Psoas muscle (tissue), 8 donors: ENCODE results near the gene KCNN3. TPM values are rescaled to one million over a fixed set of nuclear protein-coding genes. Genes with fewer than 3 reads are reported as not detected.

Experiments used
- ATAC-seq, 4 donors: fragments of 200-7000 bp; cut with Tn5 transposase; one replicate each; pipeline ENCODE4 v1.9.1; 2020; ENCODE audit warnings: moderate library complexity in 3 of 4, mild to moderate bottlenecking in 2 of 4
- DNase-seq, 2 donors: peaks; one replicate each; pipeline ENCODE4 v3.0.0-alpha.2; 2020
- H3K27ac ChIP-seq: fragments of 200-600 bp; one replicate; pipeline ENCODE4 v1.8.0; 2022
- H3K27me3 ChIP-seq, 3 donors: fragments of 200-600 bp in 1 of 3; one replicate each; pipeline versions ENCODE4 v1.6.1 to v1.8.0; 2013 to 2022; ENCODE audit warnings: low read length in 2 of 3, mild to moderate bottlenecking in 2 of 3, moderate library complexity in 1 of 3; ENCODE audit not compliant: insufficient read depth in 3 of 3
- H3K36me3 ChIP-seq, 2 donors: fragments of 200-600 bp in 1 of 2; one replicate each; pipeline versions ENCODE4 v1.6.1 to v1.8.0; 2013 to 2022; ENCODE audit warnings: low read depth in 1 of 2, mild to moderate bottlenecking in 1 of 2, moderate library complexity in 1 of 2; ENCODE audit not compliant: insufficient read depth in 1 of 2
- H3K4me1 ChIP-seq: fragments of 200-600 bp; one replicate; pipeline ENCODE4 v1.8.0; 2022
- H3K4me3 ChIP-seq: fragments of 200-600 bp; one replicate; pipeline ENCODE4 v1.8.0; 2022; ENCODE audit warnings: mild to moderate bottlenecking
- H3K9me3 ChIP-seq: fragments of 200-600 bp; one replicate; pipeline ENCODE4 v1.8.0; 2022
- CTCF ChIP-seq: fragments of 200-600 bp; IDR thresholded peaks from one replicate; pipeline ENCODE4 v1.8.0; 2022; ENCODE audit warnings: antibody characterized with exemption
- WGBS, 3 donors: extraction: QIAGEN DNeasy Blood & Tissue Kit; methylation state at CpG; one replicate each; pipeline versions ENCODE4 v1.1.6 to v1.1.7; 2013; 5-methylcytosine and 5-hydroxymethylcytosine counted together
- intact Hi-C, 2 donors: fragments of 100-400 bp; cut with DNase I; formaldehyde crosslinking; loops; one replicate each; pipeline versions ENCODE4 v1.11.0 to v1.14.2; 2022
- polyA plus RNA-seq, 3 donors: library from polyadenylated mRNA; stranded (reverse); fragments of 200-250 nt; gene quantifications; one replicate each; pipeline ENCODE4 v1.2.3, GENCODE V29; 2013
- total RNA-seq, 4 donors: library from RNA; stranded (reverse); fragmentation: NEBNext Ultra II Directional in 2 of 4; extraction: Animal tissue kit (Norgen Biotek cat#: 25700) in 2 of 4; gene quantifications; one replicate each; pipeline versions ENCODE4 v1.2.1 to v1.2.4, GENCODE V29; 2021 to 2023
- donor health status: healthy with polysubstance abuse.
- donor health status: DM: no; HTN: no; CAD: no; lungs with moderate emphysema.
- donor health status: Bipolar disorder and iron deficiency.
- donor health status: healthy.
- donor health status: DM: yes; HTN: yes; CAD: no.
- donor health status: DM: no; HTN: no; CAD: no.
- donor health status: DM: no; HTN: no; CAD: no.
- donor health status: DM: yes; HTN: yes; CAD: no.

Gene KCNN3
- total and polyA plus RNA-seq, 7 donors = 2.5 to 60.9 (median 11.8) TPM

- 51 to 58% (median 52%) methylated on average over 10 of the region's 10 CpGs for WGBS, 3 donors
- H3K9me3 ChIP-seq = no peaks in the 10 kb centered on the region
- H3K4me1 ChIP-seq = peaks cover 23% of the 10 kb centered on the region
- ATAC-seq (no peak), DNase-seq (no peak)
- no peak for TF ChIP-seq CTCF
- H3K4me3 ChIP-seq = no peak overlapping the region
- no peaks in the 10 kb centered on the region for H3K27me3 ChIP-seq
- H3K36me3 ChIP-seq = peaks cover 0 to 69% of the 10 kb centered on the region in 2 donors
- H3K27ac ChIP-seq = no peak overlapping the region
- intact Hi-C loops = no loop called here
Observed at GRCh38 chr1:154726443-154726842, 143.6 kb downstream of the KCNN3 start.

- intact Hi-C loops = no loop called here
- DNase-seq = no peak
- Histone ChIP-seq H3K36me3 (peaks cover 0 to 70% of the 10 kb centered on the region in 2 donors), H3K27me3 (no peaks in the 10 kb centered on the region), H3K4me1 (peaks cover 21% of the 10 kb centered on the region), H3K27ac (no peak overlapping the region), H3K4me3 (no peak overlapping the region), H3K9me3 (no peaks in the 10 kb centered on the region)
- no peak for TF ChIP-seq CTCF
- no peak for ATAC-seq
- WGBS, 3 donors = 92 to 95% (median 93%) methylated on average over 10 of the region's 10 CpGs
Observed at GRCh38 chr1:154725865-154726264, 144.2 kb downstream of the KCNN3 start.

DNA sequence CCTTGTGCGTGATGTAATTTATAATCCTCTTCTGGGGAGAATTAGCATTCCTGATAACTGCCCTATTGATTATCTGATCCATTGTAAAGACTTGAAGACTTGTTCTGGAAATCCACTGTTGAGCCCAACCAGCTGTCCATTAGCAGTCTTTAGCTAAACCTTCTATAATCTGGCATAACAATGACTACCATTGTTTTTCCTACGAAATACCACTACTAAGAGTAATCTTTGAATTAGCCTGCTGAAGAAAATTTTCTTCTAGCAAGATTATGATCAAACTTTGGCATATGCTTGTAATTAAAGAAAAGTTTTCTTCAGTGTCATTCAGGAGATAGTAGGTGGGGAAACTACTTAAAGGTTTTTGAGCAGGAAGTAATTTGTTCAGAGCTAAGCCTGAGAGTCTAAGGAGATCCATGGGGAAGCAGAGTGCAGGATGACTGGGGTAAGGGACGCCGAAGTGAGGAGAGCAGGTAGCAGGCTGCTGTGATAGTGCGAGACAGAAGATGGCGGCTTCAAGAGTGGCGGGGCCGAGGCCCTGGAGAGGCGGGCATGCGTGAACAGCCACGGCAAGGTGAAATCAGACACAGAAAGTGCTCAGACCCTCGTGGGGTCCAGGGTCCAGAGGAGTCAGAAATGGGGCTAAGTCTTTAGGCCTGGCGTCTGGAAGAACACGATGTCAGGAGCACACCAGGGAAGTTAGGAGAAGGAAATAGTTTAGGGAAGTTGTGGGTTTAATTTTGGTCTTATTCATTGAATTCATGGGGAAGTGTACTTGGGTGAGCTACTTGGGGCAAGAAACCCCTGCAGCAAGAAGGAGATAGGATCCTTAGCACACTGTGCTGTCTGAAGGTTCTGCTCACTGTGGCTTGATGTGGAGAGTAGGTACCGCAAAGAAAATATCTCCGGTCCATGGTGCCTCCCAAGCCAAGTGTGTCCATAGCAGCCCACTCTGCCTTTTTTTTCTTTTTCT, 149.5 kb downstream of the KCNN3 start:
- Histone ChIP-seq H3K27ac (no peak overlapping the region), H3K27me3 (no peaks in the 10 kb centered on the region), H3K9me3 (no peaks in the 10 kb centered on the region), H3K4me3 (no peak overlapping the region), H3K4me1 (peaks cover 16% of the 10 kb centered on the region), H3K36me3 (peaks cover 0 to 56% of the 10 kb centered on the region in 2 donors)
- WGBS, 3 donors = 92 to 93% (median 92%) methylated on average over 16 of the region's 16 CpGs
- intact Hi-C loops = no loop called here
- ATAC-seq (no peak), DNase-seq (no peak)
- no peak for TF ChIP-seq CTCF

DNA sequence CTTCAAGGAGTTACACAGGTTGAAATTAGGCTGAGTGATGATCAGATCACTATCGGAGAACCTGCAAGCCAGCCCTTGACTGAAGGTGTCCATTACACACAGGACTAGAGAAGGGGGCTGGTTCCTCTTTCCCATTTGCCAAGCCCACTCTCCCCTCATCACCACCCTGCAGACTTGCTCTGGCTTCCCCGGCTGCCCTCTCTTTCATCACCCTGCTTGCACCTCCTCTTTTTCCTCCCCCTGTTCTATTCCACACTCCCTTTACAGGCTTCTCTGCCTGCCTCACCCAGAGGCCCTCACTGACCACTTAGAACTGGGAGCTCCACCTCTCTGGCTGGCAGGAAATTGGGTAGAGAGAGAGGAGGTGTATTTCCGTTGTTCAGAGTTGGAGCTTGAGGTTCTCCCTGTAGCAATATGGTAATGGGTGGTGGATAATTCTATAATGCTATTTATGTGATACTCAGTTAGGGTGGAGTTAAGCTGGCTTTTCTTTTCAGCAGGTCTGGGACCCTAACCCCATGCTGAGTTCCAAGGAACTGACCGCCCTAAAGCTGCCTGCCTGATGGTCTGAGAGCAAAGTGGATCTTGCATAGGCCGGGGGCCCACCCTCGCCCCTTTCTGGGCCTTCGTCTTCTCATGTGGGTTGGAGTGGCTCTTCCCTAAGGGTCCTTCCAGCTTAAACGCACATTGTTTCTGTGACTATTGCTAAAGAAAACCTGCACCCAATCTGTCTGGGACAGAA, 150.3 kb downstream of the KCNN3 start:
- peaks cover 22% of the 10 kb centered on the region for H3K4me1 ChIP-seq

More for the DNA sequence above, 150.3 kb downstream of the KCNN3 start:
- DNase-seq (no peak), ATAC-seq (no peak)
- TF ChIP-seq CTCF = no peak
- H3K36me3 ChIP-seq = peaks cover 0 to 49% of the 10 kb centered on the region in 2 donors
- H3K27me3 ChIP-seq = no peaks in the 10 kb centered on the region
- intact Hi-C loops = no loop called here
- no peaks in the 10 kb centered on the region for H3K9me3 ChIP-seq
- WGBS, 3 donors = 87 to 93% (median 87%) methylated on average over 8 of the region's 8 CpGs
- H3K4me3 ChIP-seq = no peak overlapping the region
- no peak overlapping the region for H3K27ac ChIP-seq
